Activated naive CD4-positive, alpha-beta T cell treated with anti-CD3 and anti-CD28 coated beads for 36 hours (primary cell): Measurements from ENCODE around the gene MAP4K4. TPM values are rescaled to one million over a fixed set of nuclear protein-coding genes. Genes with fewer than 3 reads are reported as not detected.

Source experiments
- CTCF ChIA-PET: fragments of 350-600 bp; sonication (Branson Sonifier 250); formaldehyde crosslinking; loops from one replicate; lab custom pipeline; 2021; ENCODE audit warnings: antibody characterized with exemption; lab: Charles Lee
- DNase-seq: peaks from one replicate; pipeline ENCODE4 v3.0.0-alpha.2; 2020
- H3K27ac Mint-ChIP-seq: one replicate; pipeline ENCODE4 v1.8.0; 2021; ENCODE audit warnings: mild to moderate bottlenecking, mixed read lengths
- H3K27me3 Mint-ChIP-seq: one replicate; pipeline ENCODE4 v1.8.0; 2021; ENCODE audit warnings: low read depth, mixed read lengths
- H3K36me3 Mint-ChIP-seq: one replicate; pipeline ENCODE4 v1.8.0; 2021; ENCODE audit warnings: low read depth, mixed read lengths
- H3K4me1 Mint-ChIP-seq: one replicate; pipeline ENCODE4 v1.8.0; 2021; ENCODE audit warnings: low read depth, mixed read lengths
- H3K4me3 Mint-ChIP-seq: one replicate; pipeline ENCODE4 v1.8.0; 2021; ENCODE audit warnings: mild to moderate bottlenecking, moderate library complexity, mixed read lengths
- H3K9me3 Mint-ChIP-seq: one replicate; pipeline ENCODE4 v1.8.0; 2021; ENCODE audit warnings: mixed read lengths
- intact Hi-C: fragments of 100-400 bp; cut with micrococcal nuclease; formaldehyde crosslinking; loops from one replicate; pipeline ENCODE4 v1.15.1; 2023
- total RNA-seq, 2 experiments: library from RNA; stranded (reverse); gene quantifications; one replicate each; pipeline ENCODE4 v1.2.3, GENCODE V29; 2021

MAP4K4 gene
- total RNA-seq, 2 experiments from 2014 or later: 126 to 131 TPM

- H3K9me3 Mint-ChIP-seq: no peaks in the 10 kb centered on the region
- no peak overlapping the region for H3K4me3 Mint-ChIP-seq
- no peaks in the 10 kb centered on the region for H3K27me3 Mint-ChIP-seq
- DNase-seq: no peak
- H3K36me3 Mint-ChIP-seq: peaks cover 45% of the 10 kb centered on the region
- peaks cover 30% of the 10 kb centered on the region for H3K4me1 Mint-ChIP-seq
- intact Hi-C loops: no loop called here
- CTCF ChIA-PET: no interaction called here
- H3K27ac Mint-ChIP-seq: no peak overlapping the region
These were observed 145.5 kb downstream of the MAP4K4 start for GRCh38 chr2:101843048-101843447.

- Mint-ChIP-seq H3K4me1 (peaks cover 30% of the 10 kb centered on the region), H3K27me3 (no peaks in the 10 kb centered on the region), H3K9me3 (no peaks in the 10 kb centered on the region), H3K36me3 (peaks cover 42% of the 10 kb centered on the region), H3K27ac (no peak overlapping the region), H3K4me3 (no peak overlapping the region)
- CTCF ChIA-PET: no interaction called here
- intact Hi-C loops: no loop called here
- no peak for DNase-seq
These were observed 146.0 kb downstream of the MAP4K4 start for GRCh38 chr2:101843471-101843870.

DNA sequence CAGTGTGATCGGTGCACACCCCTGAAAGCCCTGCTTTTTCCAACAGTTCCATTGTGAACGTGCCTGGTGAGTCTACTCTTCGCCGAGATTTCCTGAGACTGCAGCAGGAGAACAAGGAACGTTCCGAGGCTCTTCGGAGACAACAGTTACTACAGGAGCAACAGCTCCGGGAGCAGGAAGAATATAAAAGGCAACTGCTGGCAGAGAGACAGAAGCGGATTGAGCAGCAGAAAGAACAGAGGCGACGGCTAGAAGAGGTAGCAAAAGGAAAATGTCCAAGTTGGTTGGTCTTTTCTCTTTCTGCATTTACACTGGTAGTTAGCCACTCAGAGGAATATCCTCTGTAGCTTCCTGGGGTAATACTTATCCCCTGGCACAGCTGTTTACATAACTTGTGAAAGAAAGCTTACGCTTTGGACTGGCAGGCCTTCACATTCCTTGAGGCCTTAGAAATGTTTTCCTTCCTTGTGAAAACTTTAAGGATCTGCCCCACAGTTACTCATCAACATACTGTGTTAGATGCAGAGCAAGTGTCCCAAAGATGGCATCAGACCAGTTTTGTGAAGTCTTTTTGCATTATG lies 146.6 kb downstream of the MAP4K4 start:
- H3K9me3 Mint-ChIP-seq: no peaks in the 10 kb centered on the region
- CTCF ChIA-PET: interaction anchor here (0.6 to 1.2 kb wide), 3 partner anchors 12 to 214 kb away, joined by 3 to 4 read pairs (median 3); no protein-coding TSS in a partner anchor
- peaks cover 35% of the 10 kb centered on the region for H3K4me1 Mint-ChIP-seq
- H3K27me3 Mint-ChIP-seq: no peaks in the 10 kb centered on the region
- intact Hi-C loops: no loop called here
- H3K4me3 Mint-ChIP-seq: no peak overlapping the region
- DNase-seq: no peak
- H3K27ac Mint-ChIP-seq: no peak overlapping the region
- H3K36me3 Mint-ChIP-seq: peaks cover 44% of the 10 kb centered on the region

GRCh38 chr2:101846973-101847372 lies 149.5 kb downstream of the MAP4K4 start:
- no peak overlapping the region for H3K27ac Mint-ChIP-seq
- no peak for DNase-seq
- peaks cover 30% of the 10 kb centered on the region for H3K36me3 Mint-ChIP-seq
- intact Hi-C loops: no loop called here
- no peaks in the 10 kb centered on the region for H3K27me3 Mint-ChIP-seq
- CTCF ChIA-PET: interaction anchor here (0.6 to 1.5 kb wide), 7 partner anchors 11 to 428 kb away, joined by 3 to 4 read pairs (median 3); no protein-coding TSS in a partner anchor
- no peaks in the 10 kb centered on the region for H3K9me3 Mint-ChIP-seq
- no peak overlapping the region for H3K4me3 Mint-ChIP-seq
- H3K4me1 Mint-ChIP-seq: peaks cover 16% of the 10 kb centered on the region

DNA sequence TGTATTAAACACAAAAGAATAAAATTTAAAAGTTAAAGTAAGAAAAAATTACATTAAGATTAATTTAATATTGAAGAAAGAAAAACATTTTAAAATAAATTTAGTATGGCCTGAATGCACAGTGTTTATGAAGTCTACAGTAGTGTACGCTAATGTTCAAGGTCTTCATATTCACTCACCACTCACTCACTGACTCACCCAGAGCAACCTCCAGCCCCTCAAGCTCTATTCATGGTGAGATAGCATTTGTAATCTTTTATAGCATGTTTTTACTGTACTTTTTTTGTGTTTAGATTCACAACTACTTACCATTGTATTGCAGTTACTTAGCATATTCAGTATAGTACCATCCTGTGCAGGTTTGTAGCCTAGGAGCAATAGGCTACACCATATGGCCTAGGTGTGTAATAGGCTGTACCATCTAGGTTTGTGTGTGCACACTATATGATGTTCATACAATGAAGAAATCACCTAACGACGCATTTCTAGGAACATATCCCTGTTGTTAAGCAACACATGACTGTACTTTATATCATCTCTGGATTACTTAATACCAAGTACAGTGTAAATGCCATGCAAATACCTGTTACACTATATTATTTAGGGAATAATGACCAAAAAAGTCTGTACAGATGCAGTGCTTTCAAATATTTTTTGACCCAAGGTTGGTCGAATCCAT lies 150.3 kb downstream of the MAP4K4 start:
- intact Hi-C loops: no loop called here
- Mint-ChIP-seq H3K27ac (no peak overlapping the region), H3K36me3 (peaks cover 23% of the 10 kb centered on the region), H3K27me3 (no peaks in the 10 kb centered on the region), H3K4me1 (peaks cover 8% of the 10 kb centered on the region), H3K9me3 (no peaks in the 10 kb centered on the region), H3K4me3 (no peak overlapping the region)
- CTCF ChIA-PET: interaction anchor here (1.3 kb wide), 2 partner anchors 12 to 23 kb away, joined by 3 to 4 read pairs; no protein-coding TSS in a partner anchor
- DNase-seq: no peak

- peaks cover 12% of the 10 kb centered on the region for H3K4me1 Mint-ChIP-seq
- peaks cover 16% of the 10 kb centered on the region for H3K36me3 Mint-ChIP-seq
- DNase-seq: no peak
- intact Hi-C loops: no loop called here
- CTCF ChIA-PET: interaction anchor here (1.2 kb wide), 1 partner anchor 8 kb away, joined by 3 read pairs; no protein-coding TSS in a partner anchor
- H3K4me3 Mint-ChIP-seq: no peak overlapping the region
- peak overlapping the region; percentile 47 for H3K27ac Mint-ChIP-seq
- H3K9me3 Mint-ChIP-seq: no peaks in the 10 kb centered on the region
- H3K27me3 Mint-ChIP-seq: no peaks in the 10 kb centered on the region
These were observed 151.4 kb downstream of the MAP4K4 start for GRCh38 chr2:101848769-101849410.

GRCh38 chr2:101850450-101850849 lies 152.9 kb downstream of the MAP4K4 start:
- Mint-ChIP-seq H3K36me3 (peaks cover 11% of the 10 kb centered on the region), H3K9me3 (no peaks in the 10 kb centered on the region), H3K4me3 (no peak overlapping the region), H3K4me1 (peaks cover 15% of the 10 kb centered on the region), H3K27me3 (no peaks in the 10 kb centered on the region), H3K27ac (no peak overlapping the region)
- intact Hi-C loops: no loop called here
- no peak for DNase-seq
- CTCF ChIA-PET: interaction anchor here (1.2 kb wide), 1 partner anchor 9 kb away, joined by 3 read pairs; no protein-coding TSS in a partner anchor

DNA sequence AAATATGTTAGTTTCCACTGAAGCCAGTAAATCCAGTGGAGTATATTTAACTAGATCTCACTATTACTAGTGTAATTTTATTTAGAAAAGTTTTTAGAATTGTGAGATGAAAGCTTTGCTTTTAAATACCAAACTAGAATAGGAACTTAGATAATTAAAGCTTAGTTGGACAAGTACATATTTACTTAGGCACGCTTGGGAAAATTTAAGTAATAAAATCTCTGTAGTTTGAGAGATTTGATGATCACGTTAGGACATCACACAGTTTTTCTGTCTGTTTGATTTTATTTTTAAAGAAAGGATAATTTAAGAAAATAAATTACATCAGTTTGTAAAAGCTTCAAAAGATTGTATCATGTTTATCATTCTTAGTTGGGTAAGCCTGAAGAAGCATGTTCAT lies 153.5 kb downstream of the MAP4K4 start:
- H3K36me3 Mint-ChIP-seq: peaks cover 17% of the 10 kb centered on the region
- CTCF ChIA-PET: interaction anchor here (0.6 kb wide), 2 partner anchors 10 to 516 kb away, joined by 3 to 6 read pairs; no protein-coding TSS in a partner anchor
- DNase-seq: no peak
- H3K9me3 Mint-ChIP-seq: no peaks in the 10 kb centered on the region
- H3K4me1 Mint-ChIP-seq: peaks cover 15% of the 10 kb centered on the region
- H3K27ac Mint-ChIP-seq: no peak overlapping the region
- H3K27me3 Mint-ChIP-seq: no peaks in the 10 kb centered on the region
- intact Hi-C loops: no loop called here
- H3K4me3 Mint-ChIP-seq: no peak overlapping the region

DNA sequence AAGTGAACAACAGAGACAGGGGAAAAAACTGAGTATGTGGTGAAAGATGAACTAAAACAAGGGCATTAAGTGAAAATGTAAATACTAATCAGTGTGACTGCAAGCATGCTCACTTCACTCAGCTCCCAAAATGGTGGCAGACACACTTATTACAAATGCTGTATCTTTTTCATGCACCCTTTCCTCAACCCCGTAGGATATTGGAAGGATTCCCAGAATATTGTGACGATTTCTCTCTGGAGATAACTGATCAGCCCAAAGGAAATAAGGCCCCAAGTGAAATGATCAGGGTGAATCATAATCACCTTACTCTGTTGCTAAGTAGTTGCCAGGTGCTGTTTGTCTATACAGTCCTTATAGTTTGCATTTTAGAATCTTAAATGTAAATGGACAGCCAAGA lies 155.3 kb downstream of the MAP4K4 start:
- intact Hi-C loops: no loop called here
- Mint-ChIP-seq H3K9me3 (no peaks in the 10 kb centered on the region), H3K4me1 (peaks cover 13% of the 10 kb centered on the region), H3K27ac (no peak overlapping the region), H3K27me3 (no peaks in the 10 kb centered on the region), H3K4me3 (no peak overlapping the region), H3K36me3 (peaks cover 12% of the 10 kb centered on the region)
- no peak for DNase-seq
- CTCF ChIA-PET: no interaction called here

- no peak for DNase-seq
- peaks cover 9% of the 10 kb centered on the region for H3K36me3 Mint-ChIP-seq
- H3K27me3 Mint-ChIP-seq: no peaks in the 10 kb centered on the region
- H3K27ac Mint-ChIP-seq: no peak overlapping the region
- H3K4me1 Mint-ChIP-seq: peaks cover 13% of the 10 kb centered on the region
- CTCF ChIA-PET: interaction anchor here (0.7 to 0.9 kb wide), 2 partner anchors 28 to 385 kb away, joined by 3 to 4 read pairs; no protein-coding TSS in a partner anchor
- H3K4me3 Mint-ChIP-seq: no peak overlapping the region
- intact Hi-C loops: no loop called here
- no peaks in the 10 kb centered on the region for H3K9me3 Mint-ChIP-seq
These were observed 157.4 kb downstream of the MAP4K4 start for GRCh38 chr2:101854877-101855276.

DNA sequence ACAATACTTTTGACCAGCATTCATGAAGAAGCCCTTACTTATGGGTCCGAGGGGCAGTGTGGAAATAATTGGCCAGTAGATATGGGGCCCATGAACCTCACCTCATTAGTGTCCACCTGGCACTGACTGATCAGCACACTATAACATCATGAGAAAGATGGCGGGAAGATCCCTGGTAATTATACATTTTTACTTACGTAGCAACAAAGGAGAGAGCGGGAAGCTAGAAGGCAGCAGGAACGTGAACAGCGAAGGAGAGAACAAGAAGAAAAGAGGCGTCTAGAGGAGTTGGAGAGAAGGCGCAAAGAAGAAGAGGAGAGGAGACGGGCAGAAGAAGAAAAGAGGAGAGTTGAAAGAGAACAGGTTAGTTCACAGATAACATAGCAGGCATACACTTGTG lies 158.3 kb downstream of the MAP4K4 start:
- intact Hi-C loops: no loop called here
- CTCF ChIA-PET: interaction anchor here (1.5 kb wide), 1 partner anchor 28 kb away, joined by 3 read pairs; no protein-coding TSS in a partner anchor
- no peak overlapping the region for H3K27ac Mint-ChIP-seq

GRCh38 chr2:101858246-101858645 lies 160.7 kb downstream of the MAP4K4 start:
- no peaks in the 10 kb centered on the region for H3K9me3 Mint-ChIP-seq
- DNase-seq: no peak
- H3K36me3 Mint-ChIP-seq: peaks cover 22% of the 10 kb centered on the region
- H3K27me3 Mint-ChIP-seq: no peaks in the 10 kb centered on the region
- no peak overlapping the region for H3K4me3 Mint-ChIP-seq
- H3K27ac Mint-ChIP-seq: no peak overlapping the region
- CTCF ChIA-PET: interaction anchor here (0.7 to 0.9 kb wide), 3 partner anchors 26 to 507 kb away, joined by 3 read pairs; no protein-coding TSS in a partner anchor
- intact Hi-C loops: no loop called here
- peaks cover 10% of the 10 kb centered on the region for H3K4me1 Mint-ChIP-seq

More for the DNA sequence above, 158.3 kb downstream of the MAP4K4 start:
- H3K4me1 Mint-ChIP-seq: peaks cover 13% of the 10 kb centered on the region
- peaks cover 15% of the 10 kb centered on the region for H3K36me3 Mint-ChIP-seq
- no peaks in the 10 kb centered on the region for H3K9me3 Mint-ChIP-seq
- no peaks in the 10 kb centered on the region for H3K27me3 Mint-ChIP-seq
- no peak for DNase-seq
- H3K4me3 Mint-ChIP-seq: no peak overlapping the region
